Fibroblast of upper back skin (primary cell): Measurements from ENCODE around the gene CLOCK.

ENCODE experiments used
- DNase-seq: peaks from one replicate; pipeline ENCODE4 v3.0.0-alpha.2; 2013

CLOCK gene

GRCh38 chr4:55378617-55379467 lies 167.9 kb downstream of the CLOCK start:
- DNase-seq: peak; percentile 38
